ENCODE measurements around the gene SEMA6A. TPM values are rescaled to one million over a fixed set of nuclear protein-coding genes. Genes with fewer than 3 reads are reported as not detected.

SEMA6A gene
- total and polyA plus RNA-seq, 9 of the 15 experiments (the other 6 are each of a cell fraction or from before 2014, with no cell fraction given) = 0.04 to 0.42 (median 0.18) TPM; not detected in 5

- WGBS (ENCODE audit: insufficient coverage, low coverage, missing lambda C conversion rate) = 2% methylated on average over 3 of the region's 3 CpGs
- no peak for TF ChIP-seq SRSF9 (IDR thresholded peaks at IDR 0.05; ENCODE audit: borderline replicate concordance, low read depth, low read length)
- no peak for TF ChIP-seq BHLHE40 (IDR thresholded peaks at IDR 0.05; ENCODE audit: low read length)
- TF ChIP-seq ZNF507 (tag; conservative IDR thresholded peaks at IDR 0.05) = no peak
- TF ChIP-seq, protein P1, sequence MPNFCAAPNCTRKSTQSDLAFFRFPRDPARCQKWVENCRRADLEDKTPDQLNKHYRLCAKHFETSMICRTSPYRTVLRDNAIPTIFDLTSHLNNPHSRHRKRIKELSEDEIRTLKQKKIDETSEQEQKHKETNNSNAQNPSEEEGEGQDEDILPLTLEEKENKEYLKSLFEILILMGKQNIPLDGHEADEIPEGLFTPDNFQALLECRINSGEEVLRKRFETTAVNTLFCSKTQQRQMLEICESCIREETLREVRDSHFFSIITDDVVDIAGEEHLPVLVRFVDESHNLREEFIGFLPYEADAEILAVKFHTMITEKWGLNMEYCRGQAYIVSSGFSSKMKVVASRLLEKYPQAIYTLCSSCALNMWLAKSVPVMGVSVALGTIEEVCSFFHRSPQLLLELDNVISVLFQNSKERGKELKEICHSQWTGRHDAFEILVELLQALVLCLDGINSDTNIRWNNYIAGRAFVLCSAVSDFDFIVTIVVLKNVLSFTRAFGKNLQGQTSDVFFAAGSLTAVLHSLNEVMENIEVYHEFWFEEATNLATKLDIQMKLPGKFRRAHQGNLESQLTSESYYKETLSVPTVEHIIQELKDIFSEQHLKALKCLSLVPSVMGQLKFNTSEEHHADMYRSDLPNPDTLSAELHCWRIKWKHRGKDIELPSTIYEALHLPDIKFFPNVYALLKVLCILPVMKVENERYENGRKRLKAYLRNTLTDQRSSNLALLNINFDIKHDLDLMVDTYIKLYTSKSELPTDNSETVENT (CRISPR knock-in tag; IDR thresholded peaks at IDR 0.05) = no peak
- TF ChIP-seq ZNF217 (CRISPR knock-in tag; IDR thresholded peaks at IDR 0.05) = no peak
- TF ChIP-seq ZNF395 (CRISPR knock-in tag; IDR thresholded peaks at IDR 0.05) = no peak
- no peak for TF ChIP-seq RFX7 (CRISPR knock-in tag; IDR thresholded peaks at IDR 0.05)
- TF ChIP-seq FOXK2 (conservative IDR thresholded peaks at IDR 0.05 in 1 of 2, IDR thresholded peaks at IDR 0.05 in 1 of 2; ENCODE audit: low read depth in 2 of 2) = no peak
- no peak for TF ChIP-seq NR2C2 (CRISPR knock-in tag; IDR thresholded peaks at IDR 0.05)
- TF ChIP-seq NR2C2 (tag; IDR thresholded peaks at IDR 0.05) = no peak
- TF ChIP-seq TCFL5 (CRISPR knock-in tag; conservative IDR thresholded peaks at IDR 0.05) = no peak
- TF ChIP-seq, protein P2, sequence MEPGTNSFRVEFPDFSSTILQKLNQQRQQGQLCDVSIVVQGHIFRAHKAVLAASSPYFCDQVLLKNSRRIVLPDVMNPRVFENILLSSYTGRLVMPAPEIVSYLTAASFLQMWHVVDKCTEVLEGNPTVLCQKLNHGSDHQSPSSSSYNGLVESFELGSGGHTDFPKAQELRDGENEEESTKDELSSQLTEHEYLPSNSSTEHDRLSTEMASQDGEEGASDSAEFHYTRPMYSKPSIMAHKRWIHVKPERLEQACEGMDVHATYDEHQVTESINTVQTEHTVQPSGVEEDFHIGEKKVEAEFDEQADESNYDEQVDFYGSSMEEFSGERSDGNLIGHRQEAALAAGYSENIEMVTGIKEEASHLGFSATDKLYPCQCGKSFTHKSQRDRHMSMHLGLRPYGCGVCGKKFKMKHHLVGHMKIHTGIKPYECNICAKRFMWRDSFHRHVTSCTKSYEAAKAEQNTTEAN (CRISPR knock-in tag; IDR thresholded peaks at IDR 0.05) = no peak
- TF ChIP-seq, protein P3, sequence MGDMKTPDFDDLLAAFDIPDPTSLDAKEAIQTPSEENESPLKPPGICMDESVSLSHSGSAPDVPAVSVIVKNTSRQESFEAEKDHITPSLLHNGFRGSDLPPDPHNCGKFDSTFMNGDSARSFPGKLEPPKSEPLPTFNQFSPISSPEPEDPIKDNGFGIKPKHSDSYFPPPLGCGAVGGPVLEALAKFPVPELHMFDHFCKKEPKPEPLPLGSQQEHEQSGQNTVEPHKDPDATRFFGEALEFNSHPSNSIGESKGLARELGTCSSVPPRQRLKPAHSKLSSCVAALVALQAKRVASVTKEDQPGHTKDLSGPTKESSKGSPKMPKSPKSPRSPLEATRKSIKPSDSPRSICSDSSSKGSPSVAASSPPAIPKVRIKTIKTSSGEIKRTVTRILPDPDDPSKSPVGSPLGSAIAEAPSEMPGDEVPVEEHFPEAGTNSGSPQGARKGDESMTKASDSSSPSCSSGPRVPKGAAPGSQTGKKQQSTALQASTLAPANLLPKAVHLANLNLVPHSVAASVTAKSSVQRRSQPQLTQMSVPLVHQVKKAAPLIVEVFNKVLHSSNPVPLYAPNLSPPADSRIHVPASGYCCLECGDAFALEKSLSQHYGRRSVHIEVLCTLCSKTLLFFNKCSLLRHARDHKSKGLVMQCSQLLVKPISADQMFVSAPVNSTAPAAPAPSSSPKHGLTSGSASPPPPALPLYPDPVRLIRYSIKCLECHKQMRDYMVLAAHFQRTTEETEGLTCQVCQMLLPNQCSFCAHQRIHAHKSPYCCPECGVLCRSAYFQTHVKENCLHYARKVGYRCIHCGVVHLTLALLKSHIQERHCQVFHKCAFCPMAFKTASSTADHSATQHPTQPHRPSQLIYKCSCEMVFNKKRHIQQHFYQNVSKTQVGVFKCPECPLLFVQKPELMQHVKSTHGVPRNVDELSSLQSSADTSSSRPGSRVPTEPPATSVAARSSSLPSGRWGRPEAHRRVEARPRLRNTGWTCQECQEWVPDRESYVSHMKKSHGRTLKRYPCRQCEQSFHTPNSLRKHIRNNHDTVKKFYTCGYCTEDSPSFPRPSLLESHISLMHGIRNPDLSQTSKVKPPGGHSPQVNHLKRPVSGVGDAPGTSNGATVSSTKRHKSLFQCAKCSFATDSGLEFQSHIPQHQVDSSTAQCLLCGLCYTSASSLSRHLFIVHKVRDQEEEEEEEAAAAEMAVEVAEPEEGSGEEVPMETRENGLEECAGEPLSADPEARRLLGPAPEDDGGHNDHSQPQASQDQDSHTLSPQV (IDR thresholded peaks at IDR 0.05) = no peak
Measured at GRCh38 chr5:116442095-116442534, 132.5 kb downstream of the SEMA6A start.

More at GRCh38 chr5:116442095-116442534, 132.5 kb downstream of the SEMA6A start:
- no peak overlapping the region for H2AFZ ChIP-seq (ENCODE audit: low read depth, low read length)
- H3K27me3 ChIP-seq (ENCODE audit: control insufficient read depth in 2 of 2, insufficient read depth in 2 of 2, low read length in 2 of 2) = peaks cover 0 to 13% of the 10 kb centered on the region in 2 experiments; a peak in 2 of 5 replicates
- H3K27ac ChIP-seq (ENCODE audit: extremely low read depth, low read depth, low read length) = no peak overlapping the region
- no peaks in the 10 kb centered on the region for H3K9me1 ChIP-seq (ENCODE audit: control insufficient read depth, insufficient read depth, low read length)
- no peaks in the 10 kb centered on the region for H3K9me3 ChIP-seq (replicated peaks; ENCODE audit: control insufficient read depth, insufficient read depth, low read depth, low read length)
- BruUV-seq (replicated peaks) = no TSS peak
- DNase-seq (ENCODE audit: extremely low read depth in 1 of 4, low spot score in 3 of 4) (no peak), FAIRE-seq (no peak), ATAC-seq (no peak)
- ChIA-PET POLR2A (no interaction called here), CTCF (ENCODE audit: low intra/inter-chr PET ratio) (no interaction called here)
- in situ Hi-C loops (cut with MboI) = no loop called here
- intact Hi-C loops (cut with micrococcal nuclease) = no loop called here
- no peak overlapping the region for H3K4me3 ChIP-seq
- H4K20me1 ChIP-seq (replicated peaks; ENCODE audit: control insufficient read depth, insufficient read depth, low read length) = no peaks in the 10 kb centered on the region
- H3K9ac ChIP-seq (ENCODE audit: insufficient read depth in 1 of 2, low read depth in 2 of 2, low read length in 2 of 2) = no peak overlapping the region
- no peaks in the 10 kb centered on the region for H3K36me3 ChIP-seq (ENCODE audit: control insufficient read depth, insufficient read depth, low read length)
- peaks cover 4 to 5% of the 10 kb centered on the region in 2 experiments; a peak in 2 of 5 replicates for H3K4me1 ChIP-seq (replicated peaks in 1 of 2; ENCODE audit: control insufficient read depth in 2 of 2, insufficient read depth in 2 of 2, low read length in 2 of 2)
- H3K79me2 ChIP-seq (ENCODE audit: control insufficient read depth, insufficient read depth, low read length) = no peaks in the 10 kb centered on the region
- no peak overlapping the region for H3K4me2 ChIP-seq (ENCODE audit: insufficient read depth, low read length)

Measured in K562 (cell line).